Measurements from ENCODE around the gene UNC5C. TPM values are rescaled to one million over a fixed set of nuclear protein-coding genes. Genes with fewer than 3 reads are reported as not detected.

UNC5C gene
- polyA plus RNA-seq, 3 donors, result 36.0 to 46.5 (median 36.8) TPM

DNA sequence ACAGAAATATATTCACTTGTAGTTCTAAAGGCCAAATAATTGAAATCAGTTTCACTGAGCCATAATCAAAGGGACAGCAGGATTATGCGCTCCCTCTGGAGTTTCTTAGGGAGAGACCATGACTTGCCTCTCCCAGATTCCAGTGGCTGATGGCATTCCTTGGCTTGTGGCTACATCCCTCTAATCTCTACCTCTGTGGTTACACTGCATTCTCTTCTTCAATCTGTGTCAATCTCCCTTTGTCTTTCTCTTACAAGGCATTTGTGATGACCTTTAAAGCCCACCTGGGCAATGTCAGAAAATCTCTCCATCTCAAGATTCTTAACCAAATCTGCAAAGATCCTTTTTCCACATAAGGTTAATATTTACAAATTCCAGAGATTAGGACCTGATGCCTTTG lies 260.2 kb downstream of the UNC5C start:
- no peak for DNase-seq (ENCODE audit: low read depth in 3 of 3, low spot score in 2 of 3)

- DNase-seq (ENCODE audit: low read depth in 3 of 3, low spot score in 2 of 3), result no peak
These were observed 263.0 kb downstream of the UNC5C start for GRCh38 chr4:95285797-95286196.

- DNase-seq (ENCODE audit: low read depth in 3 of 3, low spot score in 2 of 3), result no peak
These were observed 264.1 kb downstream of the UNC5C start for GRCh38 chr4:95284655-95285054.

DNA sequence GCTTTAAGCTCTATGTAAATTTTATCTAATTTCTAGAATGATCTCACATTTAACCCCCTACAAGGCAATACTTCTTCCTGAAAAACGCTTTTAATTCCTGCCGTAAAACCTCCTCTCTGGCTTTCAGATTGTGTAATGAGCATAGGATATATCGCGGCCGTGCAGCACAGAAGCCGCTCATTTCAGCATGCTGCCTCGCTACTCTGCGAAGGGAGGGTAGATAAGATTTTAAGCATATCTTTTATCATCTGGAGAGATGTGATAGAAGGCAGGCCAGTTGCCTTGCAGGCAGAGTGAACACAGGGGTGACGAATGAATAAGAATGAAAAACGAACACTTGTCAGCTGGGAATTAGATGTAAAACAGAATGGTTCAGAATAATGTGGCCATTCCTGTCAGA lies 265.5 kb downstream of the UNC5C start:
- DNase-seq (ENCODE audit: low read depth in 3 of 3, low spot score in 2 of 3), result no peak

- no peak for DNase-seq (ENCODE audit: low read depth in 3 of 3, low spot score in 2 of 3)
These were observed 276.0 kb downstream of the UNC5C start for GRCh38 chr4:95272797-95273196.

DNA sequence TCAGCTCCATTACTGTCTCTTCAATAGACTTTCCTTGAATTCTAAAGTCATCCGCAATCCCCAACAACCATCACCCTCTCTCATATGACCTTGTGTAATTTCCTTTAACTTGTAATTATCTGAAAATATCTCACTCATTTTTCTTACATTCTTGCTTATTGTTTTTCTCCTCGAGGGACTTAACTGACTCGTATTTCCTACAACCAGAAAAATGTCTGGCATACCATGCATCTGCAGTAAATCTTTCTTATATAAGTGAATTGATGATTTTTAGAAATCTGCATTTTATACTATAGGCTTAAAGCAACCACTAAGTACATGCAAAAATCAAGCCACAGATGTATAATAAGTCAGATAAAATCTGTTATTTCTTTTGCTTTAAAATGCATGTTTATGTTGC lies 276.7 kb downstream of the UNC5C start:
- no peak for DNase-seq (ENCODE audit: low read depth in 3 of 3, low spot score in 2 of 3)

DNA sequence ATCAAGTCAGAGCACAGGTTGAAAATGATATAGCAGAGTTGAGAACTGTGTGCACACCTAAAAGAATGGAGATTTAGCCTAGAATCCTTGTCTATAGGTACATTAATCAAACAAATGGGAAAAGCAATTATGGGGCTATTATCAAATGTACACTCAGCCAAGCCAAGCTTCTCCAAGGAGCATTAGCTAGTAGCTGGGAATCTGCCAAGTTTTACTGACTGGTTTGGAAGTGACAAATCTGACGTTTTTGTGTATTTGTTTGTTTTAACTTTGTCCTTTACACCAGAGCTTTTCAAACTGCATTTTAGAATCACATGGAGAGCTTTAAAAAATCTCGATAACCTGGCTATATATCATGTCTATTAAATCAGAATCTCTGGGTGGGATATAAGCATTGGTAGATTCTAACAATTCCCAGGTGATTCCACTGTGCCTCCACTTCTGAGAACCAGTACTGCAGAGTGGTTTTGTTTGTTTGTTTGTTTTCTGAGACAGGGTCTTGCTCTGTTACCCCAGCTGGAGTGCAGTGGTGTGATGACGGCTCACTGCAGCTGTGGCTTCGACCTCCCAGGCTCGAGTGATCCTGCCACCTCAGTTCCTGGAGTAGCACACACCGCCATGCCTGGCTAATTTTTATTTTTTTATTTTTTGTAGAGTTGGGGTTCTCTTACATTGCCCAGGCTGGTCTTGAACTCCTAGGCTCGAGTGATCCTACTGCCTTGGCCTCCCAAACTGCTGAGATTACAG lies 279.8 kb downstream of the UNC5C start:
- no peak for DNase-seq (ENCODE audit: low read depth in 3 of 3, low spot score in 2 of 3)

DNA sequence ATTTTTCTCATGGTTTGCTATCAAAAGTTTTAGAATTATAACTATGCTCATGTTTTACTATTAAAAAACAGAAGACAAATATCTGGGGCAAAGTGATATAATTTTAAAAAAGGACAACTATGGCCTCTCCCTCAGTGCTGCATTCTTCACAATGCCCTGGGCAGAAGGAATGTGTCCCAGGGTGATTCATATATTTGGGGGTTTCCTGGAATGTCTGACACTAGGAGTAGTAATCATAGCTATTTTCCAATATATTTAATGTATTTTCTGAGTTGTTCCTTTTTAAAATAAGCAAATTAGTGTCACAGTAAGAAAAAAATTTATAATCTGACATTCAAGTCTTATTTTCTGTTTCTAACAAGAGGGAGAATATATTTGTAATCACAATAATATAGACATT lies 281.7 kb downstream of the UNC5C start:
- no peak for DNase-seq (ENCODE audit: low read depth in 3 of 3, low spot score in 2 of 3)

GRCh38 chr4:95265814-95266740 lies 282.7 kb downstream of the UNC5C start:
- DNase-seq (ENCODE audit: low read depth in 3 of 3, low spot score in 2 of 3), result no peak

DNA sequence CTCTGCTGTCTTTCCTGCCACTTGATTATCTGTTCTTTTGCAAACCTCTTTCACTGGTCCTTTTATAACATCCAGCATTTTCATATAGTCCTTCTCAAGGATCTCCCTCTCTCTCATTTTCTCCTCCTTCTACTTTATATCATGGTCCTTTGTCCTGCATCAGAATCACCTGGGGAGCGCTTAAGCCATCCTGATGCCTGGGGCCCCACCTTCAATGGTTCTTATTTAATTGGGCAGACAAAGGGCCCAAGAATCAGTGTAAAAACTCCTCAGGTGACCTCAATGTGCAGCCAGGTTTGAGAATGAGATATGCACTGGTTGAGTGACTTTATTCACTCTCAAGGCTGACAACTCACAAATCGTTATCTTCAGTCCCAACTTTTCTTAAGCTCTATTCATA lies 283.9 kb downstream of the UNC5C start:
- no peak for DNase-seq (ENCODE audit: low read depth in 3 of 3, low spot score in 2 of 3)

DNA sequence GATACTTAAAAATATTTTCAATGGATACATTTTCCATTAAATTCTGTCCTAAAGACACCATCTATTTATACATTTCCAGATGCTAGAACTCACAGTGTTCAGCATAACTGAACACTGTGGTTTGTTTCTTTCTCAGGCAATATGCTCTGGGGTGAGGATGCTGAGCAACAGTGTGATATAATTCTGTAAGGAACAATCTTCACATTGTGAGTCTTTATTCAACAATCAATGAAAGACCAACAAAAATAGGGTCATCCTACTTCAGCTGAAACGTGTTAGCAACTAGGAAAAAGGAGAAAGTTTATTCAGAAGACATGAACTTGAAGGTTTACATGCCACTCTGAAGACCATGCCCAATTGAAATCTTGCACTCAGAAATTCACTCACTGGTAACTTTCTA lies 284.8 kb downstream of the UNC5C start:
- no peak for DNase-seq (ENCODE audit: low read depth in 3 of 3, low spot score in 2 of 3)

DNA sequence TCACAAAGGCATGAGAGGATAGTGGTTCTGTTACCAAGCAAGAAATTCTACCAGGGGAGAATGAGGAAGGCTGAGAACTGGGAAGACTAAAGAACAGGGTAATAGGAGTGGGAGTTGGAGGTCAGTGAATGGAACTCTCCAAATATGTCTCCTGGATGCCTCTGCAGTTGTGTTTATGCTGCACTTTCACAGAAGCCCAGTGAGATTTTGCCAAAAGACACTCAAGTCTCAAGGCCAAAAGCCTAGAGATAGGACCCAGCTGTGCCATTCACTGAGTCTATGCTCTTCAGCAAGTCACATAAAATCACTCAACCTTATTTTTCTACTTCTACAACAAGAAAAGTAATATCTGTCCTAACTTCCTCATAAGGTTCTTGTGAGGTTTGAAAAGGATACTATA lies 285.4 kb downstream of the UNC5C start:
- DNase-seq (ENCODE audit: low read depth in 3 of 3, low spot score in 2 of 3), result no peak

GRCh38 chr4:95256108-95256835 lies 292.5 kb downstream of the UNC5C start:
- DNase-seq (ENCODE audit: low read depth in 3 of 3, low spot score in 2 of 3), result no peak

- DNase-seq (ENCODE audit: low read depth in 3 of 3, low spot score in 2 of 3), result no peak
These were observed 293.2 kb downstream of the UNC5C start for GRCh38 chr4:95255396-95256107.

- DNase-seq (ENCODE audit: low read depth in 3 of 3, low spot score in 2 of 3), result no peak
These were observed 297.2 kb downstream of the UNC5C start for GRCh38 chr4:95251568-95251967.

GRCh38 chr4:95250544-95251137 lies 298.1 kb downstream of the UNC5C start:
- peak in 2 of 3 donors; percentile 25 to 26 for DNase-seq (ENCODE audit: low read depth in 3 of 3, low spot score in 2 of 3)

DNA sequence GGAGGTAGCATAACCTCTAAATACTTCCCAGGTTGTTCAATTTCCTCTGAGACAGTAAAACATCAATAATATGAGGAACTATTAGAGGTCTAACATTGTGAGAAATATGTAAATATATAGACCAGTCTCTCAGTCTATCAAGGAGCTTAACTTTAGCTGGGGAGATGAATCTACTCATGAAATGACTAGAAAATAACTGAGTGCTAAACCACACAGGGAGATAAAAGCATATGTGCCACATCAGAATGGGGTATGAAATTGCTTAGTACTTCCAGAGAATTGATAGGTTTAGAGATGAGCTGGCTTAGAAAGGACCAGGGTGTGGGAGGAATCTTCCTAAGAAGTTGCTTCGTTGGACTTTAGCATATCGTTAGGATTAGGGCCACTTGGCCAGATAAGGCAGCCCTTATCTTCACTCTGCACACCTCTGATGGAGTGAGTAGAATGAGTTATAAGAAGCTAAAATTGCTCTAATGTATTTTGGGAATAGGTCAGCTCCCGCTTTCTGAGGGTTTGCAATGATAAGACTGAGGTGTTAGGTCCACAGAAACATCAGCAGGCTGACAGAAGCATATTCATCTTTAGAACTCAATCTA lies 299.2 kb downstream of the UNC5C start:
- DNase-seq (ENCODE audit: low read depth in 3 of 3, low spot score in 2 of 3), result no peak

DNA sequence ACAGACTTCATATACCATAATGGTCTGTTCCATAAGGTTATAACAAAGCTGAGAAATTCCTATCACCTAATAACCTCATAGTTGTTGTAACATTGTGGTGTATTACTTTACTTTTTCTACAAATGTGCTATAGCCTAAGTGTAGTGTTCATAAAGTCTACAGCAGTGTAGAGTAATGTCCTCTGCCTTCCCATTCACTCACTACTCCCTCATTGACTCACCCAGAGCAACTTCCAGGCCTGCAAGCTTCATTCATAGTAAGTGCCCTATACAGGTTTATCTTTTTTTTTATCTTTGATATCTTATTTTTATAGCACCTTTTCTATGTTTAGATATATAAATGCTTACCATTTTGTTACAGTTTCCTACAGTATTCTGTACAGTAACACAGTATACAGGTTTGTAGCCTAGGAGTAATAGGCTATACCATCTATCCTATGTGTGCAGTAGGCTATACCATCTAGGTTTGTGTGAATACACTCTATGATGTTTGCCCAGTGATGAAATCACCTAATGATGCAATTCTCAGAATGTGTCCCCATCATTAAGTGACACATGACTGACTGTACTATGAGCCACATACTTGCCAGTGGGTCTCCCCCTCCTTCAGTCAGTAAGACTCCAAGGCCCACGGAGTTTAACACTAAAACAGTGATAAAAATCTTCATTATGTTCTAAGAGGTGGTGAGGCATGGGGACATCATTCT lies 299.9 kb downstream of the UNC5C start:
- no peak for DNase-seq (ENCODE audit: low read depth in 3 of 3, low spot score in 2 of 3)

DNA sequence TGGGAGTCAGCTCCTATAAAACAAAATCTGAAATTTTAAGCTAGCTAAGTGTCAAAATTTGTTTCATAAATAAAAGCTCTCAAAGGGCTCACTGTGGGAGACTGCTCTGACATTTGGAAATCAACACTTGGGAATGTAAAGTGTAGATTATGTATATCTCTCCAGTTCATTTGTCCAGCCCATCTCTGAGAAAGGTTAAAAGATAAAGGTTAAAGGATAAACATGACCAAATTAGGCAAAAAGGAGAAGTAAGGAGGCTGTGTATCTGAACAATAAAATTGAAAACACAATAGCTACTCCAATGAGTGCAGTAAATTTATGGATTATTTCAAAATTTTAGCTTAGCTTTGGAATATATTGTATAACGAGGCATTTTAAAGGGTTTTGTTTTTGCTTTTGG lies 304.9 kb downstream of the UNC5C start:
- DNase-seq (ENCODE audit: low read depth in 3 of 3, low spot score in 2 of 3), result no peak
